Mononuclear cell (primary cell): ENCODE results near the gene TMEM200A. TPM values are rescaled to one million over a fixed set of nuclear protein-coding genes. Genes with fewer than 3 reads are reported as not detected.

Experiments
- H3K27me3 ChIP-seq: 2 replicates; pipeline ENCODE4 v1.6.0; 2011; ENCODE audit warnings: low read length, control low read depth; ENCODE audit not compliant: insufficient read depth
- H3K4me1 ChIP-seq: 2 replicates; pipeline ENCODE4 v1.5.1; 2011; ENCODE audit warnings: mild to moderate bottlenecking, low read length, control low read depth; ENCODE audit not compliant: insufficient read depth
- H3K4me3 ChIP-seq: 2 replicates; pipeline ENCODE4 v1.5.1; 2011; ENCODE audit warnings: mild to moderate bottlenecking, low read length, moderate library complexity
- H3K9me3 ChIP-seq: 2 replicates; pipeline ENCODE4 v1.5.1; 2011; ENCODE audit warnings: low read depth, mild to moderate bottlenecking, control low read depth, low read length
- total RNA-seq: library from RNA; depleted of rRNA; stranded (reverse); fragments of >200 nt; gene quantifications from one replicate; pipeline ENCODE4 v1.2.3, GENCODE V29; 2012

Gene TMEM200A
- total RNA-seq, 1 donor: 0.63 TPM

- no peaks in the 10 kb centered on the region for H3K4me1 ChIP-seq
- H3K4me3 ChIP-seq: no peak overlapping the region
- no peaks in the 10 kb centered on the region for H3K9me3 ChIP-seq
- H3K27me3 ChIP-seq: no peaks in the 10 kb centered on the region
Observed at GRCh38 chr6:130467146-130468050, 101.6 kb downstream of the TMEM200A start.

- Histone ChIP-seq H3K4me3 (no peak overlapping the region), H3K4me1 (no peaks in the 10 kb centered on the region), H3K27me3 (no peaks in the 10 kb centered on the region), H3K9me3 (no peaks in the 10 kb centered on the region)
Observed at GRCh38 chr6:130470766-130471165, 104.9 kb downstream of the TMEM200A start.

GRCh38 chr6:130473886-130474285 is 108.1 kb downstream of the TMEM200A start:
- no peaks in the 10 kb centered on the region for H3K4me1 ChIP-seq
- H3K9me3 ChIP-seq: no peaks in the 10 kb centered on the region
- no peaks in the 10 kb centered on the region for H3K27me3 ChIP-seq

GRCh38 chr6:130482645-130483390 is 117.0 kb downstream of the TMEM200A start:
- no peaks in the 10 kb centered on the region for H3K9me3 ChIP-seq

More at GRCh38 chr6:130473886-130474285, 108.1 kb downstream of the TMEM200A start:
- H3K4me3 ChIP-seq: no peak overlapping the region

GRCh38 chr6:130485870-130486269 is 120.1 kb downstream of the TMEM200A start:
- no peaks in the 10 kb centered on the region for H3K9me3 ChIP-seq
- peaks cover 6% of the 10 kb centered on the region for H3K4me1 ChIP-seq
- no peaks in the 10 kb centered on the region for H3K27me3 ChIP-seq
- no peak overlapping the region for H3K4me3 ChIP-seq

More at GRCh38 chr6:130482645-130483390, 117.0 kb downstream of the TMEM200A start:
- no peak overlapping the region for H3K4me3 ChIP-seq
- H3K27me3 ChIP-seq: no peaks in the 10 kb centered on the region
- peaks cover 6% of the 10 kb centered on the region for H3K4me1 ChIP-seq

- H3K4me3 ChIP-seq: no peak overlapping the region
- peaks cover 6% of the 10 kb centered on the region for H3K4me1 ChIP-seq
- H3K27me3 ChIP-seq: no peaks in the 10 kb centered on the region
- no peaks in the 10 kb centered on the region for H3K9me3 ChIP-seq
Observed at GRCh38 chr6:130486417-130486816, 120.6 kb downstream of the TMEM200A start.

GRCh38 chr6:130489514-130489913 is 123.7 kb downstream of the TMEM200A start:
- no peaks in the 10 kb centered on the region for H3K27me3 ChIP-seq
- H3K9me3 ChIP-seq: no peaks in the 10 kb centered on the region
- no peak overlapping the region for H3K4me3 ChIP-seq
- H3K4me1 ChIP-seq: no peaks in the 10 kb centered on the region

Other genes with a start within 250 kb of the TMEM200A start
- 88.1 TPM for gene SAMD3, start 143.1 kb upstream of the TMEM200A start, total RNA-seq